Thyroid gland (tissue), 4 donors: ENCODE results near the gene LRRC72. TPM values are rescaled to one million over a fixed set of nuclear protein-coding genes. Genes with fewer than 3 reads are reported as not detected.
"Not testable (repeated sequence)": the region's sequence is repeated elsewhere in the genome, so short reads cannot be mapped to it uniquely, and the experiment has no call there.

ENCODE experiments used
- DNase-seq, 2 donors: peaks; one replicate each; pipeline ENCODE4 v3.0.0-alpha.2; 2019
- H3K27ac ChIP-seq, 3 donors: fragments of 200-600 bp; sonication (generic); 1 replicate in 2 of 3; 2 replicates in 1 of 3; pipeline ENCODE4 v1.5.1; 2016 to 2019; ENCODE audit warnings: mild to moderate bottlenecking in 1 of 3, moderate library complexity in 1 of 3
- H3K27me3 ChIP-seq: fragments of 200-600 bp; sonication (generic); one replicate; pipeline ENCODE4 v1.5.1; 2019
- H3K36me3 ChIP-seq, 2 donors: fragments of 200-600 bp; sonication (generic); one replicate each; pipeline ENCODE4 v1.5.1; 2016 to 2019
- H3K4me1 ChIP-seq, 2 donors: fragments of 200-600 bp; sonication (generic); one replicate each; pipeline ENCODE4 v1.5.1; 2017 to 2019
- H3K4me3 ChIP-seq, 3 donors: fragments of 200-600 bp; sonication (generic); replicated peaks in 1 of 3; 1 replicate in 2 of 3; 2 replicates in 1 of 3; pipeline ENCODE4 v1.5.1; 2016; ENCODE audit warnings: mild to moderate bottlenecking in 1 of 3
- H3K9me3 ChIP-seq: fragments of 200-600 bp; sonication (generic); one replicate; pipeline ENCODE4 v1.5.1; 2017
- CTCF ChIP-seq, 6 experiments: fragments of 200-600 bp in 3 of 6; fragments of 450-650 bp in 3 of 6; sonication (generic) in 3 of 6; IDR thresholded peaks; one replicate each; pipeline ENCODE4 v1.5.1; 2016 to 2019; ENCODE audit warnings: antibody characterized with exemption in 6 of 6, mild to moderate bottlenecking in 2 of 6, inconsistent platforms in 1 of 6, moderate library complexity in 1 of 6
- POLR2A ChIP-seq, 2 donors: fragments of 450-650 bp; IDR thresholded peaks; one replicate each; pipeline ENCODE4 v1.6.1; 2017; ENCODE audit warnings: antibody characterized with exemption in 2 of 2, mild to moderate bottlenecking in 2 of 2, moderate library complexity in 1 of 2
- WGBS, 2 donors: methylation state at CpG; one replicate each; pipeline ENCODE4 v1.1.5; 2017; 5-methylcytosine and 5-hydroxymethylcytosine counted together
- intact Hi-C: fragments of 100-400 bp; cut with DNase I; formaldehyde crosslinking; loops from one replicate; pipeline ENCODE4 v1.15.1; 2023
- total RNA-seq, 4 donors: library from RNA; depleted of rRNA; stranded (reverse); fragments of >200 nt; gene quantifications; one replicate each; pipeline ENCODE4 v1.2.3, GENCODE V29; 2016

LRRC72 gene
- total RNA-seq, 4 donors from 2014 or later = not detected

- DNase-seq = no peak
- no peaks in the 10 kb centered on the region for H3K9me3 ChIP-seq
- H3K36me3 ChIP-seq = no peaks in the 10 kb centered on the region
- no peak overlapping the region for H3K4me3 ChIP-seq
- no peak overlapping the region for H3K27ac ChIP-seq
- H3K27me3 ChIP-seq = no peaks in the 10 kb centered on the region
- no peaks in the 10 kb centered on the region for H3K4me1 ChIP-seq
- TF ChIP-seq CTCF (IDR thresholded peaks at IDR 0.05) = no peak
- TF ChIP-seq POLR2A (IDR thresholded peaks at IDR 0.05) = no peak
- intact Hi-C loops = no loop called here
Observed at GRCh38 chr7:16528520-16528919, 1.9 kb downstream of the LRRC72 start.

DNA sequence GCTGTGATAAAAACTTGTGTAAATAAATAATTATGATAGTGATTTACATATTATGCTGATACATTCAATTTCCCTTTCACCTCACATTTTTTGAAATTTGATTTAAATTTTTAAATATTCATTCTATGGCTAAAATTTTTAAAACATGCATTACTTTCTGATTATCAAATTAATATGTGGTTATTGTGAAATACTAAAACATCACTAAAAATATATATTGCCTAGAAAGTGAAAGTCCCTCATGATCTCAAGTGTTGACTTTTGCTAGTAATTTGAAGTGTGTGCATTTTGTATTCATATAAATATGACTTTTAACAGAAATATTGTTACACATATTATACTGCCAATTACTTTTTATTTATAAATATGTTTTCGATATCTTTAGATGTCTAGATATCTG lies 3.1 kb downstream of the LRRC72 start:
- intact Hi-C loops = no loop called here
- no peaks in the 10 kb centered on the region for H3K9me3 ChIP-seq
- H3K4me3 ChIP-seq = no peak overlapping the region
- no peaks in the 10 kb centered on the region for H3K4me1 ChIP-seq
- no peak for DNase-seq
- no peak overlapping the region for H3K27ac ChIP-seq
- no peak for TF ChIP-seq CTCF (IDR thresholded peaks at IDR 0.05)
- no peak for TF ChIP-seq POLR2A (IDR thresholded peaks at IDR 0.05)
- no peaks in the 10 kb centered on the region for H3K27me3 ChIP-seq
- 95 to 99% methylated on average over 1 of the region's 1 CpG for WGBS, 2 donors
- no peaks in the 10 kb centered on the region for H3K36me3 ChIP-seq

DNA sequence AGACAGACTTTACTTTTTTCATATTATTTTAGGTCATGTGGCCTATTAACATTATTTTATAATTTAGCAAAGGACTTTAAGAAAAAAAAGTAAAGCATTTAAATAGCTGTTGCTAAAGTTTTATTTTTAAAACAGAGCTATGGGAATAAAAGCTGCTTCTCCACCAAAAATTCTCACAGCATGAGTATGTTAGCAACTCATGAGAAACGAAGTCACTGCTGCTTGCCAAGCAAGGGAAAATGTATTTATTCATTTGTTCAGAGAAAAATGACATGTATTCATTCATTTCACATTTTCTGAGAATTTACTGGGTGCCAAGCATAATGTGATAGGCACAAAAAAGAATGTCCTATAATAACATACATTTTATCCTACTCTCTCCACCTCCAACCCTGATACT lies 5.1 kb downstream of the LRRC72 start:
- Histone ChIP-seq H3K9me3 (no peaks in the 10 kb centered on the region), H3K36me3 (no peaks in the 10 kb centered on the region), H3K4me3 (no peak overlapping the region), H3K27me3 (no peaks in the 10 kb centered on the region), H3K4me1 (no peaks in the 10 kb centered on the region), H3K27ac (no peak overlapping the region)
- 28 to 61% methylated on average over 1 of the region's 1 CpG for WGBS, 2 donors
- DNase-seq = no peak
- intact Hi-C loops = no loop called here
- TF ChIP-seq POLR2A (IDR thresholded peaks at IDR 0.05) (no peak), CTCF (IDR thresholded peaks at IDR 0.05) (no peak)

DNA sequence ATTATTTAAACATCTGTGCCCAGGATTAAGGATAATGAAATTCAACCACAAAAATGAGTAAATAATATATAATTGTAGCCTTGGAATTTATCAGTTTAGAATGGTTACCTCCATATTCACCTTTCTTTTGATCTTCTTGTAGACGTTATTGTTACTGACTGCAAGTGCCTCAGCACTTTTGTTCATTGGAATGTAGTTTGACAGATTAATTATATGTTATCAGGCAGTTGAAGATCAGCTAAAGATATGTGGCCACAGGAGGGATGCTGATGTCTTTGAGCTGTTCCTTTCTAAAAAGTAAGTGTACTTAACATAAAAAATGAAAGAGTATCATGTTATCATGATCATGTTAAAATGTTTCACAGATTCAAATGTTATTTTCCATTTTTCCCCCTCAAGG lies 5.6 kb downstream of the LRRC72 start:
- DNase-seq = no peak
- no peaks in the 10 kb centered on the region for H3K9me3 ChIP-seq
- no peaks in the 10 kb centered on the region for H3K36me3 ChIP-seq
- TF ChIP-seq CTCF (IDR thresholded peaks at IDR 0.05) (no peak), POLR2A (IDR thresholded peaks at IDR 0.05) (no peak)
- H3K4me1 ChIP-seq = no peaks in the 10 kb centered on the region
- H3K27ac ChIP-seq = no peak overlapping the region
- 40 to 74% methylated on average over 1 of the region's 1 CpG for WGBS, 2 donors
- no peaks in the 10 kb centered on the region for H3K27me3 ChIP-seq
- no peak overlapping the region for H3K4me3 ChIP-seq
- intact Hi-C loops = no loop called here

- intact Hi-C loops = no loop called here
Observed at GRCh38 chr7:16535500-16535899, 8.9 kb downstream of the LRRC72 start.

DNA sequence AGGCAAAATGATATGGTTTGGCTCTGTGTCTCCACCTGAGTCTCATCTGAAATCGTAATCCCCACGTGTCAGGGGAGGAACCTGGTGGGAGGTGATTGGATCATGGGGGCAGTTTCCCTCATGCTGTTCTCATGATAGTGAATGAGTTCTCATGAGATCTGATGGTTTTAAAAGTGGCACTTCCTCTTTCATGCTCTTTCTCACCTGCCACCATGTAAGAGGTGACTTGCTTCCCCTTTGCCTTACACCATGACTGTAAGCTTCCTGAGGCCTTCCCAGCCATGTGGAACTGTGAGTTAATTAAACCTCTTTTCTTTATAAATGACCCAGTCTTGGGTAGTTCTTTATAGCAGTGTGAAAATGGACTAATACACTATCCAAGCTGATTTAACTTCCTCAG lies 13.9 kb downstream of the LRRC72 start:
- H3K9me3 ChIP-seq, intact Hi-C loops, H3K27me3 ChIP-seq, DNase-seq, H3K4me1 ChIP-seq, H3K4me3 ChIP-seq, H3K36me3 ChIP-seq, H3K27ac ChIP-seq: not testable (repeated sequence)
- WGBS, 2 donors = 87 to 94% methylated on average over 2 of the region's 2 CpGs

More at GRCh38 chr7:16535500-16535899, 8.9 kb downstream of the LRRC72 start:
- Histone ChIP-seq H3K27ac (no peak overlapping the region), H3K4me3 (no peak overlapping the region), H3K9me3 (no peaks in the 10 kb centered on the region), H3K36me3 (no peaks in the 10 kb centered on the region), H3K4me1 (no peaks in the 10 kb centered on the region), H3K27me3 (no peaks in the 10 kb centered on the region)
- TF ChIP-seq POLR2A (IDR thresholded peaks at IDR 0.05) = no peak
- no peak for TF ChIP-seq CTCF (IDR thresholded peaks at IDR 0.05)
- WGBS, 2 donors = 79 to 84% methylated on average over 2 of the region's 2 CpGs
- no peak for DNase-seq
